T-helper 2 cell (primary cell): Measurements from ENCODE around the gene OR2C1.

Experiments
- DNase-seq, 5 experiments: peaks; one replicate each; pipeline versions ENCODE4 v3.0.0 to v3.0.0-alpha.2; 2012 to 2022
- total RNA-seq, 2 donors: gene quantifications; one replicate each; lab custom pipeline; 2026; lab: John Stamatoyannopoulos, UW

The OR2C1 gene
- 0 reads per million in 2 donors for total RNA-seq

DNA sequence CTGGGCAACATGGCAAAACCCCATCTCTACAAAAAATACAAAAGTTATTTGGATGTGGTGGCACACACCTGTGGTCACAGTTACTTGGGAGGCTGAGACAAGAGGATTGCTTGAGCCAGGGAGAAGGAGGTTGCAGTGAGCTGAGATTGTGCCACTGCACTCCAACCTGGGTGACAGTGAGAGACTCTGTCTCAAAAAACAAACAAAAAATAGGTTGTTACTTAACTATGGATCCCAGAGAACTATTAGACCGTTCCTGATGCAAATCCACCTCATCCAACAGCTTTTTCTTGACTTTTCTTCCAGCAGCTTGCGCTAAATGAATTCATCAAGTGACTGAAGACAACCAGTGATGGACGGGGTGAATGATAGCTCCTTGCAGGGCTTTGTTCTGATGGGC is at the start of gene OR2C1:
Gene OR2C1 (plus strand): TSS at position 301 of the 400 bp plus-strand sequence. CDS start 52 bp downstream, at position 353.
- DNase-seq, result no peak

DNA sequence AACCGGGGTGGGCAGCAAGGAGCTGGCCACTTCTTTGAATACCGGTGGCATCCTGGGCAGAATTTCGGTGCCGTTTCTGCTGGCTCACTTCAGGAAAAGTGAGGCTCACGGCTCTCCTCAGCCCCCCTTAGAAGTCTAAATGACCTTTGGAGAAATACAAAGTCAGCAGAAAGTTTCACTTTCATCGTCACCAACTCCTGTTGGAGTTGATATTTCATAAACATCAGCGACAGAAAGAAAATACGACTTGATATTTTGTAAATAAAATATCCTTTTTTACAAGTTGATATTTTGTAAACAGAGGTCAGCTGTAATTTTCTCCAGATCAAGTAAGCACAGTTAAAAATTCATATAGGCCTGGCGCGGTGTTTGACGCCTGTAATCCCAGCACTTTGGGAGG is 49.6 kb upstream of the OR2C1 start:
- no peak for DNase-seq

DNA sequence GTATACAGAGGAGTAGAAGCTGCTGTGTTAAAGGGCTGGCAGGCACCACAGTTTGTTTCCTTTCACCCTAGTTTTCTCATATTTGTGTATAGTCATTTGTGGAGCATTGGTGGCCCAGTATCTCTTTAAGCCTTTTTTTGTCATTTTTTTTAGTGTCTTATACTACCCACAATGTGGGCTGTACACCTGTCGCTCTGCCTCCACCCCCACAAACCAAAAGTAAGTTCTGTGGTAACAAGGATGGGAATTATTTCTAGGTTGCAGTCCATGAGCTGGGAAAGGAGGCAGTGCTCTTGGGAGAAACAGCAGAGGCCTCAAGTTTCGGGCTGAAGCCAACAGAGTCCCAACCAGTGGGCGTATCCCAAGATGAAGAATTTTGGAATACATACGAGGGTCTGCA is 44.2 kb upstream of the OR2C1 start:
- no peak for DNase-seq

DNA sequence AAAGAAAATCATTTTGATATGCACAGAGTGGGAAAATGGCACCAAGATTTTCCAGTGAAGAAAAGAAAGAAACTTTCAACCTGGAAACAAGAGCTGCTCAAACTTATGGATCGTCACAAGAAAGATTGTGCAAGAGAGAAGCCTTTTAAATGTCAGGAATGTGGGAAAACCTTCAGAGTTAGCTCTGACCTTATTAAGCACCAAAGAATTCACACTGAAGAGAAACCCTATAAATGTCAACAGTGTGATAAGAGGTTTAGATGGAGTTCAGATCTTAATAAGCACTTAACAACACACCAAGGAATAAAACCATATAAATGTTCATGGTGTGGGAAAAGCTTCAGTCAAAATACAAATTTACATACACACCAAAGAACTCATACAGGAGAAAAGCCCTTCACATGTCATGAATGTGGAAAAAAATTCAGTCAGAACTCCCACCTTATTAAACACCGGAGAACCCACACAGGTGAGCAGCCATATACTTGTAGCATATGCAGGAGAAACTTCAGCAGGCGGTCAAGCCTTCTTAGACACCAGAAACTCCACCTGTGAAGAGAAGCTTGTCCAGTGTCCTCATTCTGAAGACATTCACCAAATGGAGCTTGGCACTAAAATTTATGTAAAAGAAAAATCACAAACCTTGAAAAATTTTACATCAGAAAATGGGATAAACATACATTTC is 38.2 kb upstream of the OR2C1 start:
- peak in 1 of 5 experiments; percentile 19 for DNase-seq

DNA sequence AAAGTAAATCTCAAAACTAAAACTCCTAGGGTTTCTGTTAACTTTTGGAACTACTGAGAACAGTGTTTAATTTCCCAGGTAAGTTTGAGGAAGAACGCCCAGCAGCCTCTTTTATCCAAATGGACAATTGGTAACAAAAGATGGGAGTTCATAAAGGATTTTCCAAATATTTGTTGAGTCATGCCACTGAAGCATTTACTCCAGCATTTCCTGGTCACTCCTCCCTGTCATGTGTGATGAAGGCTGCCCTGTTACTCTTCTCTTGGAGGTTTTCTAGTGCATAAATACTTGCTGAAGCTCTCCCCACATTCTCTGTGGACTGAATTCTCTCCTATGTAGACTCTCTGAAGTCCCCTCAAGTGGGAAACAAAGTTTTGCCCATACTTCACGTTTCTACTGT is 33.9 kb upstream of the OR2C1 start:
- no peak for DNase-seq

DNA sequence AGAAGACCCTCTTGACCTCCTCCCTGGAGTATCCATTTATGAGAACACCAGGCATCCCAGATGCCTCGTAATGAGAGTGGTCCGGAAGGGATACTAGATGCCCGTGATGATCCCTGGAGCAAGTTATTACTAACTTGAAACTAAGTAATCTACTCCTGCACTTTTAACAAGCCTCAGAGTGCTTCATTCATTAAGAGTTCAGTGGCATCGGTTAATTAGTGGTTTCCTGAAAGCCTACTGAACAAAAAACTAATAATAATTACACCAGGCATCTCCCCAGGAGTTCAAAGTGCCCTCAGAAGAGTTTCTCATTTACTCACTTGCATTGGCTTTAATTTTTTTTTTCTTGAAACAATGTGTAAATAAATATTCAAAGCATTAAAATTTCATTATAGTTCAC is 28.2 kb upstream of the OR2C1 start:
- no peak for DNase-seq

DNA sequence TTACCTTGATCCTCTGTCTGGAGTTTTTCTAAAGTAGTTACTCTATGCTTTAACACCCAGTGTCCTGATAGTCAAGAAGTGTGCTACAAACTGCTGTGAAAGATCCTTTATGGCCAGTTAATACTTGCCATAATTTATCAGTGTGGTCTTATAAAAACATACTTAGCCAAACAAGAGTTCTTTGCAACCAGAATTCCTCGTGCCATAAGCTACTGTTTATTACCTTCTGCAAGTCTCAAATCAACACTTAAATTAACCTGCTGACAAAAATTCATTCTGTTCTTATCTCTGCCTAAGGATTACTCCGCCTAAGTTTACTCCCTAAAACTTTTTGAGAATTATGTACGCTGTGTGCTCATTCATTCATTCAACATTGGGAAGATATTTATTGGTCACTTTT is 27.6 kb upstream of the OR2C1 start:
- DNase-seq, result no peak

DNA sequence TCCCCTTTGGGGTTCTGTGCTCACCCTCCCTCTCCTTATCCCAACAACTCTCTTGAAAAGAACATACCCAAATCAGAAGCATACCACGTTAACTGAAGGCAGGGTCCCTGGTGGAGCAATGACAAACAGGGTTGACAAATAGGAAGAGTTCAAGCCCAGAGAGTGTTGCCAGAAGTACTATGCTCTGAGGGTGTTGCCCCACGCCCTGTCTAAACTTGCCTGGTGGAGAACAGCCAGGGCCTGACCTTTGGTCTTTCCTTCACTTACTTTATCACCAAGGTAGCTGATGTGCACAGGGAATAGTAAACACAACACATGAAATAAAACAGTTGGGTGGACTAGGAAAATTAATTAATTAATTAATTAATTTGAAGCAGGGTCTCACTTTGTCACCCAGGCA is 27.0 kb upstream of the OR2C1 start:
- DNase-seq, result no peak

DNA sequence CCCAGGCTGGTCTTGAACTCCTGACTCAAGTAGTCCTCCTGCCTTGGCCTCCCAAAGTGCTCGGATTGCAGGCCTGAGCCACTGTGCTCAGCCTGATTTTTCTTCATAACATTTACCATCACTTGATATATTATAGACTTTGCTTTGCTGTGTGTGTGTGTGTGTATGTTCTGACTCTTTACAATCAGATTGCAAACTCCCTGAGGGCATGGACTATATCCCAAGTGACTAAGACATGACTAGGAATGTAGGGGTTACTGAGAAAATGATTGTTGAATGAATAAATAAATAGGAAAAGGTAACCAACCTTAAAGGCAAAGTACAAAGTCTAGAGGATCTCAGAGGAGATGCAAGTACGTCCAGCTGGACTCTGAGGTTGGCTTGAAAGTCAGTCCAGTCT is 9.6 kb upstream of the OR2C1 start:
- DNase-seq, result no peak

DNA sequence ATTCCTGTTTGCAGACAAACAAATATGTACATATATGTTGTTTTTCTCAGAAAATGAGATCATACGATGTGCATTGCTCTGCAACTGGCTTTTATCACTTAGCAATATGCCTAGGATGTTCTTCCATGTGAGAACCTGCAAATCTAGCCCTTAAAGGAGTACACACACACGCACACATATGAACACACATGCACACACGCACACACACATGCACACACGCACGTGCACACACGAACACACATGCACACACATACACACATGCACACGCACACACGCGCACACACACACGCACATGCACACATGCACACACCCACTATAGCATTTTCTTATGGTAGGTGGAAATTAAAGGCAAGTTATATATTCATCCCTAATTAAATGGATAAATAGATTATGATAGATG is 8.1 kb upstream of the OR2C1 start:
- no peak for DNase-seq

DNA sequence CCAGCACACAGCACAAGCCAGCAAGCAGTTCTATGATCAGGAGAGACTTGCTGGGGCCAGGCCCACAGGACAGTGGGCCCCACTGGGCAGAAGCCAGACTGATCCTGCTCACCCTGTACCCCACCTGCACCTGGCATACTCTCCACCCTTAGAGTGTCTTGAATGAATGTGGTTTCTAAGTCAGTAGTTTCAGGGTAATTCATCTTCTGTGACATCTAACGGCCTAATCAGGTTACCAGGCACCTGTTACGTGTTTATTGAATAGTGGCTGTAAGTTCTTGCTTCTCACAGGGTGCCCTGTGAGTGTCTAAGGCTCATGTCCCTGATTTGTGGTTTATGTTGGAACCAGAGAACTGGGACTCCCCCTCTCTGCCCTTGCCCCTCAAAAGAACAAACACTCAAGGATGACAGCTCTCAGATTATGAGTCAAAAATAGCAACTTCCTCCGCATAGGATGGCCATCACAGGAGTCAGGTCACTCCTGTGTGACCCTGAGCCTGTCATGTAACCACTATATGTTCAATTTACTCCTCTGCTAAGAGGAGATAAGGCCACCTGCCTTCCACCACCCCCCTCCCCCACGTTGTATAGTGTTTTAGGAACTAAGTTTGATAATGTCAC is 7.0 kb upstream of the OR2C1 start:
- DNase-seq, result no peak

DNA sequence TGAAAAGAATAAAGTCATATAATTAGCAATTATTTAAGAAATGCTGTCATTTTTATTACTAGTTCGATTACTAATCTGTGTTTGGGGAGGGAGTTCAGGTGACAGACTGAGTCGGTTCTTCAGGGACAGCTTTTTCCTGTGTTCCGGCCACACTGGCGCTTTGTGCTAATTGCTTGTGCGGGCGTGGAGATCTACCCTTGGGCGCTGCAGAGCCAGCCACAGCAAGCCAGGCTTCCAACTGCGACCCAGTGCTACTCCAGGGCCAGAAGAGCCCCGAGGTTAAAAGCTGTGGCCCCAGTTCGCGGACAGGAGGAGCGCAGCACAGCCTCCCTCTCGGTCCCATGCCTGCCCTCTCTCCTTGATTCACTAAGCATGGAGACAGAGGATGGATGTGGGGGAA is 6.5 kb upstream of the OR2C1 start:
- no peak for DNase-seq

DNA sequence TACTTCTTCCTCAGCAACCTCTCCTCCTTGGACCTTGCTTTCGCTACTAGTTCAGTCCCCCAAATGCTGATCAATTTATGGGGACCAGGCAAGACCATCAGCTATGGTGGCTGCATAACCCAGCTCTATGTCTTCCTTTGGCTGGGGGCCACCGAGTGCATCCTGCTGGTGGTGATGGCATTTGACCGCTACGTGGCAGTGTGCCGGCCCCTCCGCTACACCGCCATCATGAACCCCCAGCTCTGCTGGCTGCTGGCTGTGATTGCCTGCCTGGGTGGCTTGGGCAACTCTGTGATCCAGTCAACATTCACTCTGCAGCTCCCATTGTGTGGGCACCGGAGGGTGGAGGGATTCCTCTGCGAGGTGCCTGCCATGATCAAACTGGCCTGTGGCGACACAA is 429 bp downstream of the OR2C1 start:
- no peak for DNase-seq

DNA sequence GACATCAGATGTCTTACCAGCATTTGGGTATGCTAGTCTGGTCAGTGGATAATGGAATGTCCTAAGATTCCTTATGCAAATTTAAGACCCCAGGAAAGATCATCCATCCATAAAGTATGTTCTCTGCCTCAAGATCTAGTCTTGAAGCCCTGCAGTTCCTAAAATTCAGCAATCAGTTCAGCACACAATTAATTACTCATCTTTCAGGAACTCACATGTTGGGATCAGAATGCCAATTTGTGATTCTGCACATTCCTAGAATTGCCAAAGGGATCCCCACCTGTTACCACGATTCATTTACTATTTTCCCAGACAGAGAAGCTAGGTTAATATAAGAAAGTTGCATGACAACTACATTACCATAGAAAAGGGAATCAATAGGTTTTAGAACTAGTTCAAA is 3.2 kb downstream of the OR2C1 start:
- DNase-seq, result no peak

DNA sequence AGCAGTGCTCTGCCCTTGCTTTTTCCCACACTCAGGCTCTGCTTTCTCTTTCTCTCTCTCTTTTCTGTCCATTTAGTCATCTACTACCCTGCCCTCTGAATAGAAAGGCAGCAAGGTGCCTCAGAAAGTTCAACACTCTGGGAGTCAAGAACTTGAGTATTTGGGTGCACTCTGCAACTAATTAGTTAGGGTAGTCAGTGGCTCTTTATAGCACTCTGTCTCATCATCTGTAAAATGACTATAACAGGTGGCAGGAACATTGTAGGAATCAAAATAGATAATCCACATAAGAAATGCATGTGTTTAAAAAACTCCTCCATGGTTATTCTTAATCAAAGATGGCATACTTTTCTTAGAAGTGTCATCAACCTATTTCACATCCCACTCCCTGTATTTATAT is 7.2 kb downstream of the OR2C1 start:
- DNase-seq, result no peak

DNA sequence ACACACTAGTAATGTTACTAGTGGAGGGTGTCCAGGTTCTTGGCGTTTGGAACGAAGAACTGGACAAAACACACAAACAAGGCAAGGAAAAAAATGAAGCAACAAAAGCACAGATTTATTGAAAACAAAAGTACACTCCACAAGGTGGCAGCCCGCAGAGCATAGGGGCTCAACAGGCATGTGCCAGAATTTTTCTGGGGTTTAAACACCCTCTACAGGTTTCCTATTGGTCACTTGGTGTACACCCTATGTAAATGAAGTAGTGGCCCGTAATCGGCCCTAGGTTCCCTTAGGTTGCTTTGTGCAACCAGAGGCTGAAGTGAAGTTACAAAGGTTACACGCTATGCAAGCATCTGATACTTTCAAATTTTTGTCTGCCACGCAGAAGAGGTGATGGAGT is 8.1 kb downstream of the OR2C1 start:
- peak in 1 of 5 experiments; percentile 9 for DNase-seq

DNA sequence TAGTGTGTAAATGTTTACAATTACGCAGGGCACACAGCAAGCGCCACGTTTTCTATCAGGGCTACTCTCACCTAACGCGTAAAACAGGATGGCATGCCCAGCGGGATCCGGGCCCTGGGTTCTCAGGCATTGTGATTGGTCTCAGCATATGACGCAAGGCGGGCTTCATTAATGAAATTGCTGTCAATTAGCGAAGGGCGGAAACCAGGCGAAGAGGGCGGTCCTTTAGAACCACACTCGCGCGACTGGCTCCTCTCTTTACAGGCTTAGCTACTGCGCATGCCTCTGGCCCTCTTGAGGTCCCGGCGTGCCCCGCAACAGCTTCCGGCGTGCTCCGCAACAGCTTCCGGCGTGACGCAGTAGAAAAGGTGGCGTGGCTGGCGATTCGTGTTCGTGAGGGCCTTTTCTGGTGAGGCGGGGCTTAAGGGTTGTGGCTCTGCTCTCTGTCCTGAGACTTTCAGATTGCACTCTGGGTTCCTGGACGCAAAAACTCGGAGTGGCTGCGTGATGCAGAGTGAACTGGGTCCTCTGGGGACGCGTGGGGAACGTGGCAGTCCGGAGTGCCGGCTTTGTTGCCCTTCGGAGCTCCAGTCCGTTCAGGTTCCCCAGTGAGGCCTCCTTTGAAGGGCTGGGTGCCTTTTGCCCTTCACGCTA is 9.2 kb downstream of the OR2C1 start:
- peak; percentile 55 to 94 (median 79) for DNase-seq

DNA sequence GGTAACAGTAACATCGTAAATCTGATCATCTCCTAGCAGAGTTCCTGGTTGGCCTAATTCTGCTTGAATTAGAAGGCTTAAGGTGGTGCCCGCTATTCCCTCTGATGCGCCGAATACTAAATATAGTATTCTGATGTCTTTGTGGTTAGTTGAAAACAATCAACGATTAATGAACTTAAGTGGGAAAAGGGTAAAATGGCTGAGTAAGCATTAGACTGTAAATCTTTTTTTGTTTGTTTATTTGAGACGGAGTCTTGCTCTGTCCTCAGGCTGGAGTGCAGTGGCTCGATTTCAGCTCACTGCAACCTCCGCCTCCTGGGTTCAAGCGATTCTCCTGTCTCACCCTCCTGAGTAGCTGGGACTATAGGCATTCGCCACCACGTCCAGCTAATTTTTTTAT is 13.4 kb downstream of the OR2C1 start:
- no peak for DNase-seq

DNA sequence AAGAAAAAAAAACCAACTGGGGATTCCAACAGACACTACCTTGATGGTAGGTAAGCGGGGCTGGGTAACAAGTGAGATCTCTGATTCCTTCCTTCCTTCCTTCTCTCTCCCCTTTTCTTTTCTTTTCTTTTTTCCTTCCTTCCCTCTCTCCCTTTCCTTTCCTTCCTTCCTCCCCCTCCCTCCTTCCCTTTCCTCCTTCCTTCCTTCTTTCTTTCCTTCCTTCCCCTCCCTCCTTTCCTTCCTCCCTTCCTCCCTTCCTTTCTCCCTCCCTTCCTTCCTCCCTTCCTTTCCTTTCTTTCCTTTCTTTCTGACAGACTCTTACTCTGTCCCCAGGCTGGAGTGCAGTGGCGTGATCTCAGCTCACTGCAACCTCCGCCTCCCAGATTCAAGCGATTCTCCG is 20.0 kb downstream of the OR2C1 start:
- DNase-seq, result no peak

DNA sequence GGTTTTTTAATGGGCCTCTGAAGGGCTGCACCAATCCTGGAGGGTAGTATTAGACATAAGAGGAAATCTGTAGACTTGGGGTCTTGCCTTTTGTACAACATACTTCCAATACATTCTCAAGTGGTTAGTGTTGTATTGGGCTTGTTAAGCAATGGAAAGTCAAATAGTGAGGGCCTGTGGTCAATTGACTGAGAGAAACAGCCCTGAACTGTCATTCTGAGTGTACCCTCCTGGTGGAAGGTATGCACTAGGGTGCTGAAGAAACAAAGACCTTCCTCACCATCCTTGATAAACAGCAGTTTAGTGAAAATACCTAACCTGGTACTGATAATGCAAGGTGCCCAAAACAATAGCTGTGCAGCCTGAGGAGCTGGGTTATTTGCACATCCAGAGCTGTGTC is 22.2 kb downstream of the OR2C1 start:
- no peak for DNase-seq

DNA sequence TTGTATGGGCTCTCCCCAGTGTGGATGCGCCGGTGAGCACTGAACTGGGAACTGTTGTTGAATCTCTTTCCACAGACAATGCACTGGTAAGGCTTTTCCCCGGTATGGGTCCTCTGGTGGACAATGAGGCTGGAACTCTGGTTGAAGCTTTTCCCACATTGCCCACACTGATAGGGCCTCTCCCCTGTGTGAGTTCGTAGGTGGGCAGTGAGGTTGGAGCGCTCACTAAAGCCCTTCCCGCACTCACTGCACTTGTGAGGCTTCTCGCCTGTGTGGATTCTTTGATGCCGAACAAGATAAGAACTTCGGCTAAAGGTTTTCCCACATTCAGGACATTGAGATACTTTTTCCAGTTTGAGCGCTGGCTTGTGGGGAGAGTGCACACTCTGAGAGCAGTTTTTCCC is 27.4 kb downstream of the OR2C1 start:
- peak in 1 of 5 experiments; percentile 6 for DNase-seq

DNA sequence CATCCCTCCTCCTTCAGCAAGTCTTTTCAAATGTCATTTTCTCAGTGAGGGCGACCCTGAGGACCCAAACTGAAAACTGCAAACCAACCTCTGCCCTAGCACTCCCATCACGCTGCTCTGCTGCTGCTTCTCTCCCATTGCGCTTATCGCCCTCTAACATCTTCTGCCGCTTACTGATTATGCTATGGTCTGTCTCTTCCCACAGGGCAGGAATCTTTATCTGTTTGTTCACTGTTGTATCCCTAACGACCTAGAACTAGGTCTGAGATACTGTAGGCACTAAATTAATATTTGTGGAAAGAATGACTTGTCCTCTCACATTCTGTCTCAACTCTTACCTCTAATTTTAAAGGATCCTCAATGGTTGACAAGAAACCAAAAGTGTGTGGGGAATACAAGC is 32.6 kb downstream of the OR2C1 start:
- no peak for DNase-seq

DNA sequence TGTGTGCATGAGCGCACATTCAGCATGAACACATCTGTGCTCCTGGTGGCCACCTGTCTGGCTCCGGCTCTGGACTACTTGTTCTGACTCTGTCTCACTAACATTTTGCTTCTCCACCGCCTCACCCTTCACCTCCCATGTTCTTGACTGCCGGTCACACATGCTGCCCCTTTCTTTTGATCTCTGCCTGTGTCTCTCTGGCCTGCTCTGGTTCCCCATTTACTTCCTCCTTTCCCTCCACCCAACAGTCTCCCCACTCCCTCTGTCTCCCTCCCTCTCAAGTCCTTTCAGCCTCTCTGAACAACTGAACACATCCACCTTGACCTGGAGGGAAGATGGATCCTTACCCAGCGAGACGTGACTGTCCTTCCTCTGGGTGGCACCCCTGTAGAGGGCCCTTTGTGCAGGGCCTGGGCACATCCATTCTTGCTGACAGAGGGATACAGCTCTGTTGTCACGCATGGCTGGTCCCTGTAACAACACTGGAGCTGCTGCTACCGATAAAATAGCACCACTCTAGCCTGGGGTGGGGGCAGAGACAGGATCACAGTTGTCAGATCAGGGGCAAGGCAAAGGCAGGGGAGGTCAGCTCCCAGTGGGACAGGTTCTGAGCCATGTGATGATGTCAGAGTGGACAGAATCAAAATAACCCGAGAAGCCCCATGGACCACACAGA is 34.1 kb downstream of the OR2C1 start:
- DNase-seq, result no peak

DNA sequence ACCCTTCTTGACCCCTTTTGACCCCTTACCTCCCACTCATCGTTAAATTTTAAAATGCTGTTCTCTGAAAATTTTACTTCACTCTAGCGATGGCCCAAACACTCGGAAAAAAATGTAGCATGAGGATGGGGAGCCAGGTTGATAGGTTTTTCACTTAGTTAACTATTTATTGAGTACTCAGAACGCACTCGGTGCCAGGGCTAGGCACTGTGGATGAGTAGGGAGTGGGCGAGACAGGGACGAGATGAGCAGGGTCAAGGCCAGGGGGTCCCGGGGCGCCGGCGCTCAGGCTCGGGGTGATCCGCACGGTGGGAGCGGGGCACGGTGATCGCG is 44.7 kb downstream of the OR2C1 start:
- DNase-seq, result no peak
